OCI-M1 (cell line): ENCODE measurements around the gene GRM7.

Experiments used
- DNase-seq: peaks from one replicate; lab custom pipeline; 2025; lab: John Stamatoyannopoulos, UW

The GRM7 gene

DNA sequence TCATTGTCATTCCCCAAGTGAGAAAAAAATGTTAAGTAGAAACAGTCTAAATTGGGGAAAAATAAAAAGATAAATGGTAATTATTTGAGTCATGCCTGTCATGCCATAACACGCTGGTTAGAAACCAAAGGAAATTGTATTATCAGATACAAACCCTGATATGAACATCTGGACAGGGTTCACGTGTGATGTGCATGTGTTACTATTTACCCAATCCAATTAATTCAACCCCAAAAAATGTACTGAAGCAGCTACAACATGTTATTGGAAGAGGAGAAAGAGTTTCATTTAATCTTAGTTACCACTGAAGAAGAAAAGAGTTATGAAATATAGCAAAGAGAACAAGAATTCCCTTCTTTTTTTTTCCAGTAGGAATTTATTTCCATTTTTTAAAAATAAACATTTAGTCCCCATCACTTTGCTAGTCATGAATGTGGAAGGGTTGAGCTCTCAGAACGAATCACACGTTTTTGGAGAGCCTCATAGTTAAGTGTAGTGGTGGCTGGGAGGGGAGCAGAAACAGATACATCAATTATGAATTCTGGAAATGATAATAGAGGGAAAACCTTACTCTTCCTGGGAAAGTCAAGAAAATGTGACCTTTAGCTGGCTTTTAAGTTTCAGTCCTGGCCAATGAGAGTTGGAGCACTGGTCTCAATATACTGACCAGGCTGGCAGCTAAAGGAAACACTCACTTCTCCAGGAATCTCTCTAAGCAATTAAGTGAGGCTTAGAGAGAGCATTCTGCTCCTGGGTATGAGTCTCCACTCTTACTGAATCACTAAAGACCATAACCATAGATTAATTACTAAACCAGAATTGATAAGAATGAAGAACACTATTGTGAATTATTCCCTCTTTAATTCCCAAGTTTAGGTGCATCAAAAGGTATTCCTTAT lies 796.5 kb downstream of the GRM7 start:
- no peak for DNase-seq

DNA sequence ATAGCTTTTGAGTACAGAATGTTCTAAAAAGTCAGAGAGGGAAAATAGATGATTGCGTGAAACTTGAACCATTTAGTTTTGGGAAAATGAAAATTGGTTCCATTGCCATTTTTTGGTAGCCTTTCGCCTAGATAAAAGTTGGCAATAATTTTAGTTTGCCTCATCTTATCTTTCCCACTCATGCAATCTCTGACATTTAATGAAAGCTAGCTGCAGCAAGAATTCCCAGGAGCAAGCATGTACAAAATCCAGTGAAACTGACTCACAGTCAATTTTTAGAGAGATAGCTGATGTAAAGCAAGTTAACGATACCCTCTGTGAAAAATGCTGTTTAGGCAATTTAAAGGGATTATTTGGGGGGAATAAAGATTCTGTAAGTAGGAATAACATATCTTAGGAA lies 797.4 kb downstream of the GRM7 start:
- no peak for DNase-seq

DNA sequence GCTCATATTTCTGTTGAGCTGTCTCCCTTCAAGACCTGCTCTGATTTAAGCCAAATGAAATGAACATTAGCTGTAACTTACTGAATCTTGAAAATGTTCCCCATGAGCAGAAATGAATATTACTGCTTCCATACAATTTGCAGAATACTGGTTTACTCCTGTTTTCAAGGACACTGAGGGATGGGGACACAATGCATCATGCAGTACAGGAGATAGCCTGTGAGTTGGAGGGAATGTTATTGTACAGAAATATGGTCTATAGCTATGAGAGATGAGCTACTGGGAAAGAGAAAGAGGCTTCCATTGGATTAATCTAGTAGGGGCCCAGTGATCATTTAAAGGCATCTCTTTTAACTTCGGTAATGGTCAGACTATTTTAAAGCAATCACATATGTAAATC lies 798.2 kb downstream of the GRM7 start:
- DNase-seq, result no peak

DNA sequence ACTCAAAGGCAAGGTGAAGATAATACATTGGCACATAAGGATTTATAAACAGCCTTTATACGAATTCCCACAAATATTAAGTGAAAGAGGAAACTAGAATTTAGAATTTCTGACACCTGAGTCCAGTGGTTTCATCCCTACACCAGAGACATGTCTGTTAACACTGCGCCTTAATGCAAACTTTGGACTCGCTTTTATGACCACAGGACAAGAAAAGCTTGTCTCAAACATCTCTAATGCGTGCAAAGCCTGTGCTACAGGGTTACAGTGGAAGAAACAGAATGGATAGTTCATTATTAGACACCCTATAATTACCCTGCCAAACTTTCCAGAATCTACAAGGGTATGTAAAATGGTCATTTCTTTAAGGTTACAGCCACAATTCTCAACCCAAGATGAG lies 802.9 kb downstream of the GRM7 start:
- DNase-seq, result no peak

DNA sequence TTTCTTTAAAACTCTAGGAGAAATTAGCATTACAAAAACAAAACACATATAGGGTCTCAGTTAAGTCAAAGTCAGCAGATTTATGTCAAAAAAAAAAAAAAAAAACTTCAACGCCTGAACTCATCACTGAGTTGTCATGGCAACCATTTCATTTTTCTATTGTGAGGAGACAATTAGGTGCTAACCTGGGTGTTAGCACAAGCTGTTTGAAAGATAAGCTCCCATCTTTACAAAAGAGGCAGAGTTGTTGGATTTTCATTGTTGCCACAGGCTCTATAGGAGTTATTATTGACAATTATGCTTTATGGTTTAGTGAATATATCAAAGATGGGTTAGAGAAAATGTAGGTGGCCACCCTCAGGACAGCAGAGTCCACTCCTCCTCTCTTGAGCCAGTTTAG lies 806.9 kb downstream of the GRM7 start:
- DNase-seq, result no peak

DNA sequence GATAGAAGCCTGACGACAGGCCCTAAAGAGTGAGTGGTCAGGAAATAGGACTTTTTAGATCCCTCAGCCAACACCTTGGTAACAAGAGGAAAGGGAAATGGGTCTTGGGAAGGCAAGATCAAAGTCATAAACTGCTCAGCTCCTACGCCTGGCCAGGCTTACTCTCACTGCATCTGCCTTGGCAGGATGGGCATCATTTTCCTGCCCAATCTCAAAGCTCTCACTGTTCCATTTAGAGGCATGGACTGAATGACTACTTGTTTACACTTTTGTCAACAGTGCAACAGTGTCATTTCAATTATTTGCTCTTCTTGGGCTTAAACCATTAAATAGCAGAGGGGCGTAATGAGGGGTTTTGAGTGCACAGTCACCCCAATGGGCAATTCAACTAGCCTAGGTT lies 808.7 kb downstream of the GRM7 start:
- no peak for DNase-seq

DNA sequence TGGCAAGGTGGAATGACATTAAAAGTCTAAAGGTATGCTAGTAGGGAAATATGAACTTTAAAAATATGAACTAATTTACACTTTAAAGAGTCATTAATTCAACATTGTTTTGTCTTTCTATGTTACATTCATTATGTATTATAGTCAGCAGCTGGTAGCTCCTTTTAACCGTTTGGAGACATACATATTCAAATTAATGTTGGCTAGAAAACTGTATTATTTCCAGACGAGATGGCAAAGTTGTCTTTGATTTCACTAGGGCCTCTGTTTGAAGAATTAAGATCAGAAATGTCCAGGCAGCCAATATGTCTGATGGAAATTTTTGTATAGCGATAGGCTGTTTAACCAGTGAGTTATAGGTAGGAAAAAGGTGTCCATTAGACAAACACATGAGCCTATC lies 817.6 kb downstream of the GRM7 start:
- no peak for DNase-seq

DNA sequence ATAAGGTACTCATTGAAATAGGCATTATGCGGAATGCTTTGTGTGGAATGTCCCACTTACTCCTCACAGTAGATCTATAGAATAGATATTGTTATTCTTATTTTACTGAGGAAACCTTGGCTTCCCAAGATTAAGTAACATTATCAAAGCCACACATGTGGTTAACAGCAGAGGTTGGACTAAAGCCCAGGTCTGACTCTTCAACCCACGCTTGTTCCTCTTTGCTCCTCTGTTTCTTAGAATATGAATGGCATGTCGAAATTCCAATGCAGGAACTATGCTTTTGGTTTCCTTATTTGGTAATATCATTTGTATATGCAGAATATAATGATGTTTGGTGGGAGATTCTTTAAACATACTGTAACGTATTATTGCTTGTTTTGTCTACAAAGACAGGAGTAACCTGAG lies 821.9 kb downstream of the GRM7 start:
- DNase-seq, result peak; percentile 98

DNA sequence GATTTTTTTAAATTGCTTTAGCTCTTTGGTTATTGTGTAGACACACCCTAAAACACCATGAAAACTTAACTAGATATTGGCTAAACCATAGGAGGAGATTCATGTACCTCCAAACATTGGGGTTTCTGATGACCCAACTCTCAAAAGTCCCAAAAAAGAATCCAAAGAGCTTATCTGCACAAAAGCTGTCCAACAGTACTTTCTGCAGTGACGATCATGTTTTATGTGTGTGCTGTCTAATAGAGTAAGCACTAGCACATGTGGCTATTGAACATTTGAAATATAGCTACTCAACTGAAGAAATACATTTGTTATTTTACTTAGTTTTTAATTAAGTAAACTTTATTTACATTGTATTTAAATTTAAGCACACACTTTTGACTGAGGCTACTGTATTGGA lies 822.5 kb downstream of the GRM7 start:
- peak; percentile 66 for DNase-seq

DNA sequence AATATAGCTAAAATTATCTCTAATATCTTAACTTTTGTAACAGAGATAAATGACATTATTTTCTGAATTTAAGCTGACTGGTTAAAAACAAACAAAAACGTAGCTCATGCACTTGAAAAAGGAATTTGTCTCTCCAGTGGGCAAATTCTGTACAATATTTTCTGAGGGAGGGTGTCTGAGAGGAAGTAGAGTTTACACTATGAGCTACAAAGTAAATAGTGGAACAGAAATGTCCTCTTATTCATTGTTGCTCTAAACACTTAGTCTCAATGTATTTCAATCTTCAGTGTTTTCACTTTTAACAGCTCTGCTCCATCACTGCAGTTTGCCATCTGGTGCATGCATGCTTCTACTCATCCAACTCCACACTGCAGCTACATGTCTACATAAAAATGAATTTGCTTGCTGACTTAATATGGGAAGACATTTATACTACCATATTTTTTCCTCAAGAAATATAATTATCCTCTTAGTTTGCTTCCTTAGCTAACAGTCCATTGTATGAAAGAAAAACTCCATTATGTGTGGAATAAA lies 823.3 kb downstream of the GRM7 start:
- DNase-seq, result peak; percentile 28

DNA sequence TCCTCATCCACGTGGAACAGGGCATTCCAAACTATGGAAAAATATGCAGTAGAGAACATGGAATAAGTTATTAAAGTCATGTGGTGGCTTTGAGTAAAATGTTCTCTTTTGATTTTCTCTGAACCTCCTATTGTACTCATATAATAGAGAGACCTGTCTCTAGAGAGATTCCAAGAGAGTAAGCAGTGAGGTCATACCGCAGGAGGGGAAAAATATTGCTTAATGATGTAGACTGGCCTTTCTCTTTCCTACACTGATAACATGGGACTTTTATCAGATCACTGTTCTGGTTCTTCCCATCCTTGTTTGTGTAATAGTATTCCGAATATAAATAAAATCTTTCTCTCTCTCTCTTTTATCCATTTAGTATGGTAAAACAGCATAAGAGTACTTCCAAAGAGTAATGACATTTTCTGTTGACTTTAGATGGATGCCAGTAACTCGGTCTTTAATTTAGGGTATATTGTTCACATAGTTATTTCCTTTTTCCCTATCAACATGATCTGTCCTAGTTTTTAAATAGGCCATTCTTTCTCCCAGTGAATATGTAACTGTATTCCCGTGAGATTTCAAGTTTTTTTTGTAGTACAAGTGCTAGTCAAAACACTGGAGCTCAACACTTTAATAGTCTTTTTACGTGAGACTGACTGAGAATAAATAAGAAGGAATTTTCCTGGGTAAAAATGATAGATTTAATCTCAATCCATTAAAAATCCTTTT lies 826.7 kb downstream of the GRM7 start:
- DNase-seq, result no peak

DNA sequence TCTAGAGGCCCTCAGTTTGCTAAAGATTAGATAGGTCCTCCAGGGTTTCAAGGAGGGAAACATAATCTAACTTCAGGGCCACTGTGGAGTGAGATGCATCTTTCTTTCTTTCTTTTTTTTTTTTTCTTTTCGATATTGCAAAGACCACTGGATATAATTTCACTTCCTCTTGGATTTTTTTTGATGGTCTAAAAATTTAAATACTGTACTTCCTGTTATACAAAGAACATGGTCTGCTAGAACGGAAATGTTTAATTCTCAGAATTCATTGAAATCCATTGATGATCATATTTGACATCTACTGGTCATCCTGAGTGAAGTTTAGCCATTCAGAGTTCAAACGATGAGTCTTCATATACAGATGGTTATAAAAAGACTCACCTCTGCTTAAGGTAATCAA lies 832.0 kb downstream of the GRM7 start:
- no peak for DNase-seq

DNA sequence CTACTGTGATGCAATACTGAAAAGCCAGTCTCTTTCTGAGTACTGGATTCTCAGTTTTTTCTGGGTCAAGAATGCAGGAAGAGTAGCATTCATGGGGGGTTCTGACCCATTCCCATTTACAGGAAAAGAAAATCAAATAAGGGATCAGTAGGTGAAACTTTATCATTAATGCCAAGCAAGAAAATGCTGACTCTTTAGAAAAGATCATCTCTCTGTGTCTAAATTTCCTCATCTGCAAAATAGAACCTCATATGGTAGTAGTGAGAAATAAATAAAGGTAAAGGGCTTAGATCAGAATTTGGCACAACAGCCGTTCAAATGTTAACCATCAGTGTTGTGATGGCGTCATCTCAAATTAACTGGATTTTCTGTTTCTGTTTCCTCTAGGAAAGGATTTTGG lies 833.1 kb downstream of the GRM7 start:
- no peak for DNase-seq

DNA sequence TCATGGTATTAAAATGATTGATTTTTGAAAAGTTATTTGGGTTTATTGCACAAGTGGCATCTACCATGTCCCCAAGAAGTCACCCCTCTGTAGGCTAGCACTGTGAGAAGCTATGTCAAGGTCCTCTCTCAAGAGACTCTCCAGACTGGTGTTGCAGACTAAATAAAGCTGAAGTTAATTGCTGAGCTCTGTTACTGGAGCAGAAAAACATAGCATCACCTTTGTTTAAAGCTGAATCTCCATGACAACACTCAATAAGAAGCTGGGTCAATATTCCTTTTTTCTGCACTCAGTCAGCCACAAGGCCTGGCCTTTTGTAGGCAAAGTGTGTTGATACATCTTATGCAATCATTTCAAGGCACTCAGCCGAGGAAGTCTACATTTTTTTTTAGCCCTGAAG lies 834.1 kb downstream of the GRM7 start:
- no peak for DNase-seq

DNA sequence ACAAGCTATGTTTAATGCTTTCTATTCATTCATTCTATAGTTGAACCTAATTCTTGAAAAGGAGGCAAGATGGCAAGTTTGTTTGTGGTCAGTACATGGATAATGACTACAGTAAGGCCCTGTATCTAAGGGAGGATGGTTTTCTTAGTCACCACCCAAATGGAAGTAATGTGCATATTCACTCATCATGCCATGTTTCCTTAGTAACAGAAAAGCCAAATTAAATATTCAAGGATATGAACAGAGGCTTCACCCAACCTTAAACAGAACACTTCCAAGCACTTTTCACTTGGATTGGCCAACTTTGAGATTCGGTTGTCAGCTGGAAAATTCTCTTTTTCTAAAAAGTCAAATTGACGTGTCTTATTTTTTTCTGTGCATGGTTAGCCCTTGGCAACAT lies 835.4 kb downstream of the GRM7 start:
- DNase-seq, result no peak

DNA sequence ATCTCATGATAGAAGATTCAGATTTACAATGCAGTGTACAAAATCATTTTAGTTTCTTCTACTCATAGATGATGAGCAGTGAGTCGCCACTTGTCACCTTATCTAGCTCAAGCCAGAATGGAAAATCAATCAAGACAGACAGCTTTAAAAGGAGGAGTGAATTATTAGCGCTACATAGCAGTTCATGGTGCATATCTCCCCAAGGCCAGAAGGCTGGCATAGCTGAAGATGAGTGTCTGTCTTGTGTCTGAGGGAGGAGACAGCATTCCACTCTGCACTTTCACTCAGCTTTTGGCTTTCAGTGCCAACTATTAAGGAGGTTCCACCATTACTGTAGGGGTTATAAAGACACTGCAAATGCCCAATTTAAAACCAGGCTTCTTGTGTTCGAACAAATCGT lies 836.6 kb downstream of the GRM7 start:
- DNase-seq, result peak; percentile 92

DNA sequence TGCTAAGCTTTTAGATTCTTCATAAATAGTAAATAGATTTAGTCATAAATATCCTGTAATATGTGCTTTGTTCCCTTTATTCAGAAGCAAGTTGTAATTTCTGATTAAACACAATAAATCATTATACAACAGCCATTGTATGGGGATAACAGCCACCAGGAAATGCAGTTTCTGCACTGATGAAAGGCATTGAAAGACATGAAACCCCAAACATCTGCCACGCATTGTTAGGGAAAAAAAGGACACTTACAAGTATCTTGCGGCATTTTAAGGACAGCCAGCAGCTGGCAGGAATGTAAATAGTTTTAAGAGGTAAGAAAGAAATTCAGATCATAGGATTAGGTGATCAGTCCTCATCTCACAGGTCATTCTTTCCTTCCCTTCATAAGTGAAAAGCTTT lies 839.6 kb downstream of the GRM7 start:
- no peak for DNase-seq

DNA sequence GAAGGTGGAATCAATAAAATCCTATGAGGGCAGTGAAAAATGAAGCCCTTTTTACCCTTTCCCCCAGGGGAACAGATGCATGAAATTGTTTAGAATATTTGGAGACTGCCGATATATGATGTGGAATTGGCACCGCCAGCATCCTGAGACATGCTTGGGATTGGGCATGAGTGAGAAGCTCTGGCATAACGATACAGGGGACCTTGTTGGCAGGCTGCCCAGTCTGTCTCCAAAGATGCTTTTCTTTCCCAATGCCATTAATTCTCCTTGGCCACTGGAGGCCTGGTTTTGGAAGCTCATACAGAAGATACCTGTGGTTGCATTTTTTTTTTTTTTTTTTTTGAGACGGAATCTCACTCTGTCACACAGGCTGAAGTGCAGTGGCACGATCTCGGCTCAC lies 840.1 kb downstream of the GRM7 start:
- no peak for DNase-seq

DNA sequence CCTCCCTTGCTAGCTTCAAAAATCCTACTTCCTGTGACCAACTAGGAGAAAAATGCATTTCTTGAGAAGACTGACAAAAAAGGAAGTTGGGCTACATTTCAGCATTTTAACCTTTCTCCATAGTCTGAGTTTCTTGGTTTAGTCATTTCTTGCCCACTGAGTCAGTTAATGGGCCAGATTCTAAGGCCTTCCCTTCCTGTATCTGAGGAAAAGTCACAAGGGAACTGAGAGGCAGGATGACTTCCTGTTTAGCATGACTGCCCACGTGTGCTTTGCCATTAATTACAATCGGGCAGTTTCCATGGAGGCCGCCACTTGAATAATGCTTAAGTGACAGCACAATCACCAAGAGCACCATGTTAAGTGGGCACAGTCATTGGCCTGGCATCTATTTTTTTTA lies 846.3 kb downstream of the GRM7 start:
- DNase-seq, result peak; percentile 57

DNA sequence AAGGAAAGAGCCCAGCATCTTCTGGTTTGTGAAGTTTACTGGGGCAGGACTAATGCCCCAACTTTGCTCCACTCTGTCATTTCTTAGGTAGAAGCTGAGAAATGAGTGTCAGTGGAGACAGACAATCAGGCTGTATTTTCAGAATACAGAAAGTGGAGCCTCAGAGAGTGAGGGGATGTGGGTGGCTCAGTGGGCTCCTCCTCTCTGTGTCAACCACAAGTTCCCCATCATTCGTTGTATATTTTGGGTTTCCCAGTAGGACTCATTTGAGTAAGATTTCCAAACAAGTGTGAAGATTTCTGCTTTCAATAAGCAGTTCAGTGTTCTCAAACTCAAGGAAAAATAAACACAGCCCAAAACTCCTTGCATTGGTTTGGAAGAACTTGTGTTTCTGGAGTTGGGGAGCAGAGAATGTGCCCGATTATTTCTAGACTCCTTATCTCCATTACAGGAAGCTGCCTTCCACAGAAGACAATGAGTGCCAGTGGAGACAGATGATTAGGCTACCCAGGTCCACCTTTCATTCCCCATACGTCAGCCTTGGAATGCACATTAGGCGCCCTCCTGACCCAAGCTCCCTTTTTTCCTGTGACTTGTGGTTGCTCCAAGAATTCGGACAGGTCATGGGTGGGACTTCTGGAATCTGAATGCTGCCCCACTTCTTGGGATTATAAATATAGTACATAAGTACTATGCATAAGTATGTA lies 848.6 kb downstream of the GRM7 start:
- peak; percentile 27 for DNase-seq

DNA sequence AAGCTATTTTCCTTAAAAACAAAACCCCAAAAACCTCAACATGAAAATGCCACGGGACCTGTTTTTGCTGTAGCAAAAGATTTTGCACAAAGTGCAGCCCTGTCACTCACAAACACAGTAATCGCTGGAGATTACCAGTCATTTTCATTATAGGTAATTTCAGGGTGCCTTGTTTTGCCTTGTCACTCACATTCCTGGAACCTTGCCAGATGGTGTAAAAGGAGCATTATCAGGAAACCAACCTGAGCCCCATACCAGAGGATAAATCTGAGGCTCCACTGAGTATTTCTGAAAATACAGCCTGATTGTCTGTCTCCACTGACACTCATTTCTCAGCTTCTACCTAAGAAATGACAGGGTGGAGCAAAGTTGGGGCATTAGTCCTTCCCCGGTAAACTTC lies 849.4 kb downstream of the GRM7 start:
- peak; percentile 35 for DNase-seq

DNA sequence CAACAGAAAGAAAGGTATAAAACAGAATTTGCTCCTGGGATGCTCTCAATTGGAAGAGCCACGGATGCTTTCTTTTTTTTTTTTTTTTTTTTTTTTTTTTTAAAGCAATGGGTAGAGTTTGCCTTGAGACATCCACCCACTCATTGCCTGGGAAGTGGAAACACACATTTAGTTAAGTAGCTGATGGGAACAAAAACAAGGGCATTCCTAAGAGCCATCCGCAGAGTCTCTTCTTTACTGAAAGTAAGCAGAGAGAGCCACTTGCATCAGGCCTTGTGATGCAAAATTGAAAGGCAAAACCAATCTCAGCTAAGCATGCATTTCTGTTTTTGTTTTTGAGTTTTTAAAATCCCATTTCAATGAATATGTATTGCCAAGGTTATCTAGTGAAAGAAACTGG lies 852.8 kb downstream of the GRM7 start:
- DNase-seq, result no peak
